Fibroblast of skin of right quadriceps (primary cell): ENCODE results near the gene SYNE2.
A peak's percentile ranks its signal among the peaks of the same experiment; 100 is the strongest.
"Not testable (repeated sequence)": the region's sequence is repeated elsewhere in the genome, so short reads cannot be mapped to it uniquely, and the experiment has no call there.

Experiments used
- DNase-seq: peaks from one replicate; pipeline ENCODE4 v3.0.0-alpha.2; 2013

The SYNE2 gene

GRCh38 chr14:64196814-64197411, 344.1 kb downstream of the SYNE2 start:
- peak; percentile 51 for DNase-seq

- no peak for DNase-seq
These were observed 345.2 kb downstream of the SYNE2 start for GRCh38 chr14:64197996-64198395.

GRCh38 chr14:64198486-64198885, 345.7 kb downstream of the SYNE2 start:
- no peak for DNase-seq

- no peak for DNase-seq
These were observed 347.4 kb downstream of the SYNE2 start for GRCh38 chr14:64200170-64200569.

- no peak for DNase-seq
These were observed 348.5 kb downstream of the SYNE2 start for GRCh38 chr14:64201296-64201695.

- DNase-seq = no peak
These were observed 349.2 kb downstream of the SYNE2 start for GRCh38 chr14:64201921-64202545.

GRCh38 chr14:64202716-64203115, 349.9 kb downstream of the SYNE2 start:
- no peak for DNase-seq

GRCh38 chr14:64203366-64204006, 350.7 kb downstream of the SYNE2 start:
- DNase-seq = no peak

GRCh38 chr14:64208261-64208660, 355.5 kb downstream of the SYNE2 start:
- DNase-seq = no peak

GRCh38 chr14:64208981-64209380, 356.2 kb downstream of the SYNE2 start:
- no peak for DNase-seq

GRCh38 chr14:64209444-64210131, 356.8 kb downstream of the SYNE2 start:
- no peak for DNase-seq

GRCh38 chr14:64210216-64210615, 357.4 kb downstream of the SYNE2 start:
- no peak for DNase-seq

GRCh38 chr14:64210912-64211311, 358.1 kb downstream of the SYNE2 start:
- DNase-seq = not testable (repeated sequence)

- no peak for DNase-seq
These were observed 359.9 kb downstream of the SYNE2 start for GRCh38 chr14:64212666-64213065.

- DNase-seq = no peak
These were observed 360.3 kb downstream of the SYNE2 start for GRCh38 chr14:64213086-64213485.

- no peak for DNase-seq
These were observed 361.2 kb downstream of the SYNE2 start for GRCh38 chr14:64213853-64214570.

- DNase-seq = no peak
These were observed 362.5 kb downstream of the SYNE2 start for GRCh38 chr14:64215274-64215673.

GRCh38 chr14:64215978-64216377, 363.2 kb downstream of the SYNE2 start:
- DNase-seq = no peak

- DNase-seq = no peak
These were observed 364.5 kb downstream of the SYNE2 start for GRCh38 chr14:64217308-64217707.

GRCh38 chr14:64217834-64218233, 365.0 kb downstream of the SYNE2 start:
- no peak for DNase-seq

- no peak for DNase-seq
These were observed 365.8 kb downstream of the SYNE2 start for GRCh38 chr14:64218344-64219240.

- no peak for DNase-seq
These were observed 367.3 kb downstream of the SYNE2 start for GRCh38 chr14:64220056-64220455.
